HepG2 (cell line): ENCODE results near the gene ZNF440. TPM values are rescaled to one million over a fixed set of nuclear protein-coding genes. Genes with fewer than 3 reads are reported as not detected.

ENCODE experiments used
- CCDC6 ChIP-seq: sonication (generic); formaldehyde crosslinking; IDR thresholded peaks from 2 replicates; pipeline ENCODE4 v1.8.1; 2022; ENCODE audit warnings: mild to moderate bottlenecking, missing genetic modification reagents, moderate library complexity
- DR1 ChIP-seq: sonication (generic); formaldehyde crosslinking; IDR thresholded peaks from 2 replicates; pipeline ENCODE4 v1.8.0; 2021; ENCODE audit warnings: mild to moderate bottlenecking, missing genetic modification reagents, inconsistent platforms
- DRAP1 ChIP-seq: IDR thresholded peaks from 2 replicates; pipeline ENCODE4 v1.6.1; 2016; ENCODE audit warnings: missing genetic modification reagents, missing compliant biosample characterization
- FOXJ3 ChIP-seq: sonication (generic); formaldehyde crosslinking; IDR thresholded peaks from 2 replicates; pipeline ENCODE4 v1.4.0; 2020; ENCODE audit warnings: missing genetic modification reagents, mild to moderate bottlenecking, borderline replicate concordance
- GATAD1 ChIP-seq: IDR thresholded peaks from 2 replicates; pipeline ENCODE4 v1.6.1; 2016; ENCODE audit warnings: missing genetic modification reagents, missing compliant biosample characterization
- IRF1 ChIP-seq: sonication (generic); formaldehyde crosslinking; IDR thresholded peaks from 2 replicates; pipeline ENCODE4 v1.4.0; 2020; ENCODE audit warnings: low read depth, mild to moderate bottlenecking, missing genetic modification reagents
- KAT7 ChIP-seq: IDR thresholded peaks from 2 replicates; pipeline ENCODE4 v1.6.1; 2018; ENCODE audit warnings: borderline replicate concordance, missing compliant biosample characterization
- KDM5B ChIP-seq: sonication (generic); formaldehyde crosslinking; IDR thresholded peaks from 2 replicates; pipeline ENCODE4 v1.4.0; 2020; ENCODE audit warnings: missing genetic modification reagents, mild to moderate bottlenecking, borderline replicate concordance
- NFE2L2 ChIP-seq: fragments of 150-350 bp; IDR thresholded peaks from 2 replicates; pipeline ENCODE4 v1.6.1; 2014; ENCODE audit warnings: low read length
- PATZ1 ChIP-seq: sonication (generic); formaldehyde crosslinking; IDR thresholded peaks from 2 replicates; pipeline ENCODE4 v1.4.0; 2020; ENCODE audit warnings: missing genetic modification reagents
- SIN3A ChIP-seq: IDR thresholded peaks from 2 replicates; pipeline ENCODE4 v1.6.1; 2011; ENCODE audit warnings: low read depth, mild to moderate bottlenecking, control low read depth, low read length, borderline replicate concordance
- SNAI1 ChIP-seq: sonication (generic); formaldehyde crosslinking; IDR thresholded peaks from 2 replicates; pipeline ENCODE4 v1.5.0; 2020; ENCODE audit warnings: mild to moderate bottlenecking, missing genetic modification reagents, borderline replicate concordance
- SOX6 ChIP-seq, 2 experiments: fragments of 450-650 bp in 1 of 2; sonication (generic) in 1 of 2; formaldehyde crosslinking in 1 of 2; IDR thresholded peaks; 2 replicates each; pipeline versions ENCODE4 v1.4.0 to v1.6.1; 2017 to 2020; ENCODE audit warnings: antibody characterized with exemption in 1 of 2, mild to moderate bottlenecking in 1 of 2, missing genetic modification reagents in 1 of 2
- SRSF4 ChIP-seq: fragments of 200-400 bp; formaldehyde crosslinking; IDR thresholded peaks from one replicate; pipeline ENCODE4 v1.6.1; 2018; ENCODE audit warnings: mild to moderate bottlenecking, low read depth, low read length, moderate library complexity; ENCODE audit not compliant: poor library complexity, severe bottlenecking
- TBX3 ChIP-seq: fragments of 450-650 bp; IDR thresholded peaks from 2 replicates; pipeline ENCODE4 v1.6.1; 2017; ENCODE audit warnings: antibody characterized with exemption, mild to moderate bottlenecking, inconsistent platforms, borderline replicate concordance
- XRCC5 ChIP-seq: fragments of 200-400 bp; formaldehyde crosslinking; optimal IDR thresholded peaks from 2 replicates; pipeline ENCODE3; 2017; ENCODE audit warnings: mild to moderate bottlenecking, low read length
- ZBTB39 ChIP-seq: sonication (generic); formaldehyde crosslinking; IDR thresholded peaks from 2 replicates; pipeline ENCODE4 v1.5.0; 2020; ENCODE audit warnings: missing genetic modification reagents
- ZNF180 ChIP-seq: sonication (generic); formaldehyde crosslinking; IDR thresholded peaks from 2 replicates; pipeline ENCODE4 v1.4.0; 2020; ENCODE audit warnings: low read depth, missing genetic modification reagents, borderline replicate concordance
- ZNF230 ChIP-seq: sonication (generic); formaldehyde crosslinking; IDR thresholded peaks from 2 replicates; pipeline ENCODE4 v1.4.0; 2020; ENCODE audit warnings: mild to moderate bottlenecking, missing genetic modification reagents
- ZNF263 ChIP-seq: sonication (generic); formaldehyde crosslinking; IDR thresholded peaks from 2 replicates; pipeline ENCODE4 v1.4.0; 2020; ENCODE audit warnings: missing genetic modification reagents
- ZNF354B ChIP-seq: sonication (generic); formaldehyde crosslinking; IDR thresholded peaks from 2 replicates; pipeline ENCODE4 v1.8.0; 2022; ENCODE audit warnings: mild to moderate bottlenecking, missing genetic modification reagents
- ZNF572 ChIP-seq: sonication (generic); formaldehyde crosslinking; IDR thresholded peaks from 2 replicates; pipeline ENCODE4 v1.5.1; 2020; ENCODE audit warnings: mild to moderate bottlenecking, missing genetic modification reagents
- ZNF772 ChIP-seq: sonication (generic); formaldehyde crosslinking; IDR thresholded peaks from 2 replicates; pipeline ENCODE4 v1.5.0; 2020; ENCODE audit warnings: mild to moderate bottlenecking, missing genetic modification reagents
- polyA plus RNA-seq, 8 experiments: library from polyadenylated mRNA; depleted of rRNA in 3 of 8; stranded (reverse) in 7 of 8; unstranded in 1 of 8; fragments of >200 nt; fragmentation: Illumina TruSeq in 4 of 8; extraction: Trizol in 4 of 8; gene quantifications; 2 replicates each; pipeline versions ENCODE4 v1.2.1 to v1.2.3, GENCODE V29; 2011 to 2016; ENCODE audit warnings: low read depth in 4 of 8, missing spikeins in 1 of 8, mixed read lengths in 1 of 8; ENCODE audit not compliant: insufficient read depth in 1 of 8
- total RNA-seq, 5 experiments: library from RNA; depleted of rRNA; stranded (reverse); fragments of >200 nt; fragmentation: Illumina TruSeq; extraction: Trizol; gene quantifications; 2 replicates each; pipeline ENCODE4 v1.2.3, GENCODE V29; 2016; ENCODE audit warnings: low read depth in 1 of 5

ZNF440 gene
- total and polyA plus RNA-seq, 2 of the 13 experiments (the other 11 are each of a cell fraction or from before 2014, with no cell fraction given): 2.7 to 12.4 TPM

GRCh38 chr19:11766597-11767591 lies 47.2 kb upstream of the ZNF440 start, which contains the start of gene ZNF441 (continued):
- TF ChIP-seq ZNF572 (peak; percentile 99), ZNF230 (peak; percentile 65; the same call in 1 of the 2 replicates), DRAP1 (CRISPR knock-in tag) (peak; percentile 87), SNAI1 (CRISPR knock-in tag) (0 out of 2 replicates have a peak, but pooled peaks have one; percentile 32), FOXJ3 (CRISPR knock-in tag) (no peak), KAT7 (0 out of 2 replicates have a peak, but pooled peaks have one; percentile 30), GATAD1 (CRISPR knock-in tag) (peak; percentile 60; the same call in 1 of the 2 replicates), ZNF772 (peak; percentile 40), NFE2L2 (no peak), ZNF180 (CRISPR knock-in tag) (no peak), SIN3A (peak; percentile 86), ZNF354B (CRISPR knock-in tag) (0 out of 2 replicates have a peak, but pooled peaks have one; percentile 0), PATZ1 (CRISPR knock-in tag) (peak; percentile 15; the same call in 1 of the 2 replicates), DR1 (CRISPR knock-in tag) (no peak), ZNF263 (CRISPR knock-in tag) (0 out of 2 replicates have a peak, but pooled peaks have one; percentile 19), XRCC5 (peak; percentile 32), CCDC6 (CRISPR knock-in tag) (peak; percentile 38; the same call in 1 of the 2 replicates), SOX6 (IDR thresholded peaks at IDR 0.05) (no peak), SOX6 (CRISPR knock-in tag; IDR thresholded peaks at IDR 0.05) (peak; percentile 33; the same call in 1 of the 2 replicates), KDM5B (peak; percentile 77), IRF1 (CRISPR knock-in tag) (no peak), TBX3 (peak; percentile 32; the same call in 1 of the 2 replicates), ZBTB39 (CRISPR knock-in tag) (peak; percentile 43; the same call in 1 of the 2 replicates), SRSF4 (no peak)
